ENCODE measurements around the gene VDAC1. TPM values are rescaled to one million over a fixed set of nuclear protein-coding genes. Genes with fewer than 3 reads are reported as not detected.

The VDAC1 gene
- total and polyA plus RNA-seq, 9 donors = 41.1 to 171 (median 89.9) TPM

- DNase-seq = no peak
- Histone ChIP-seq H3K4me3 (peak overlapping the region; percentile 74), H3K36me3 (no peaks in the 10 kb centered on the region), H3K9me3 (no peaks in the 10 kb centered on the region), H3K27me3 (no peaks in the 10 kb centered on the region), H3K27ac (peak overlapping the region in 1 of 2 donors; percentile 92), H3K4me1 (ENCODE audit: insufficient read depth) (peaks cover 2% of the 10 kb centered on the region)
- 48 to 63% (median 51%) methylated on average over 5 of the region's 5 CpGs for WGBS, 3 donors
- intact Hi-C loops (cut with DNase I) = no loop called here
- TF ChIP-seq POLR2A (IDR thresholded peaks at IDR 0.05) = no peak
- no peak for TF ChIP-seq EP300 (IDR thresholded peaks at IDR 0.05)
- no peak for TF ChIP-seq CTCF (IDR thresholded peaks at IDR 0.05)
Observed at GRCh38 chr5:133967124-133967523, 37.7 kb downstream of the VDAC1 start.

GRCh38 chr5:133966090-133966489 lies 38.7 kb downstream of the VDAC1 start:
- peaks cover 2% of the 10 kb centered on the region for H3K4me1 ChIP-seq (ENCODE audit: insufficient read depth)
- H3K4me3 ChIP-seq = no peak overlapping the region
- H3K27me3 ChIP-seq = no peaks in the 10 kb centered on the region
- DNase-seq = no peak
- intact Hi-C loops (cut with DNase I) = no loop called here
- H3K9me3 ChIP-seq = no peaks in the 10 kb centered on the region
- H3K36me3 ChIP-seq = no peaks in the 10 kb centered on the region
- H3K27ac ChIP-seq = no peak overlapping the region
- TF ChIP-seq CTCF (IDR thresholded peaks at IDR 0.05) (no peak), EP300 (IDR thresholded peaks at IDR 0.05) (no peak), POLR2A (IDR thresholded peaks at IDR 0.05) (no peak)
- WGBS, 3 donors = 94 to 96% (median 94%) methylated on average over 10 of the region's 10 CpGs

- intact Hi-C loops (cut with DNase I) = no loop called here
- Histone ChIP-seq H3K27ac (no peak overlapping the region), H3K36me3 (no peaks in the 10 kb centered on the region), H3K9me3 (no peaks in the 10 kb centered on the region), H3K27me3 (no peaks in the 10 kb centered on the region), H3K4me1 (ENCODE audit: insufficient read depth) (no peaks in the 10 kb centered on the region), H3K4me3 (no peak overlapping the region)
- DNase-seq = no peak
- 98% methylated on average over 2 of the region's 2 CpGs for WGBS, 3 donors
- no peak for TF ChIP-seq POLR2A (IDR thresholded peaks at IDR 0.05)
- TF ChIP-seq EP300 (IDR thresholded peaks at IDR 0.05) = no peak
- no peak for TF ChIP-seq CTCF (IDR thresholded peaks at IDR 0.05)
Observed at GRCh38 chr5:133963493-133964128, 41.2 kb downstream of the VDAC1 start.

- Histone ChIP-seq H3K27me3 (no peaks in the 10 kb centered on the region), H3K4me1 (ENCODE audit: insufficient read depth) (no peaks in the 10 kb centered on the region), H3K4me3 (no peak overlapping the region), H3K9me3 (no peaks in the 10 kb centered on the region), H3K36me3 (no peaks in the 10 kb centered on the region), H3K27ac (no peak overlapping the region)
- 53 to 57% (median 56%) methylated on average over 2 of the region's 2 CpGs for WGBS, 3 donors
- DNase-seq = no peak
- intact Hi-C loops (cut with DNase I) = no loop called here
- TF ChIP-seq EP300 (IDR thresholded peaks at IDR 0.05) = no peak
- no peak for TF ChIP-seq POLR2A (IDR thresholded peaks at IDR 0.05)
- TF ChIP-seq CTCF (IDR thresholded peaks at IDR 0.05) = no peak
Observed at GRCh38 chr5:133962801-133963476, 41.8 kb downstream of the VDAC1 start.
